ENCODE results near the gene C9orf40. TPM values are rescaled to one million over a fixed set of nuclear protein-coding genes. Genes with fewer than 3 reads are reported as not detected.

C9orf40 gene
- total RNA-seq, 1 experiment from 2014 or later = 10.3 TPM

DNA sequence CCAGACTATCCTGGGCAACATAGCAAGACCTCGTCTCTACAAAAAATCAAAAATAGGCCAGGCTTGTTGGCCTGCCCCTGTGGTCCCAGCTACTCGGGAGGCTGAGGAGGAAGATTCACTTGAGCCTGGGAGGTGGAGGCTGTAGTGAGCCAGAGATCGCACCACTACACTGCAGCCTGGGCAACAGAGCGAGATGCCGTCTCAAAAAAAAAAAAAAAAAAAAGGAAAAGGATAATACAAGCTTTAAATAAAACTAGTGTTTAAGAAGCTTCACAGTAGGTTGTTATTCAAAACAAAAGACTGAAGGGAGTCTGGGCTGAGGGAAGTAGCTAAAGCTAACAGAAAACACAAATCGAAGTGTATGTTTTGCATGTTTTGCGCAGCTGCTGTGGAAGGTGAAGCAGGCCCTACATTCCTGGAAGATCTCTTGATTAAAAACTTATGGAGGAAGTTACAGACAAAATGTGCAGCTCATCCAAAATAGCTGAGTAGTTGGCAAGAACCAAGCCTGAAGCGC is 581 bp upstream of the C9orf40 start:
- peaks cover 2% of the 10 kb centered on the region for H4K20me1 ChIP-seq (ENCODE audit: control insufficient read depth, insufficient read depth, insufficient read length)

More for the DNA sequence above, 581 bp upstream of the C9orf40 start:
- Histone ChIP-seq H2BK5ac (ENCODE audit: insufficient read length, low read length) (no peak overlapping the region), H3K23ac (ENCODE audit: insufficient read length, low read depth, low read length) (no peak overlapping the region), H3K27me3 (ENCODE audit: insufficient read depth, low read length) (no peaks in the 10 kb centered on the region), H2BK20ac (ENCODE audit: low read depth, low read length, poor library complexity, severe bottlenecking) (no peak overlapping the region), H3K4me1 (ENCODE audit: insufficient read depth, low read length) (no peaks in the 10 kb centered on the region; the same call in 1 of the 2 replicates), H2BK15ac (ENCODE audit: low read depth, low read length) (no peak overlapping the region), H3K4ac (ENCODE audit: low read depth, low read length) (no peak overlapping the region), H2AFZ (ENCODE audit: low read length) (no peak overlapping the region), H3K79me1 (ENCODE audit: insufficient read depth, low read depth, low read length, poor library complexity, severe bottlenecking) (no peaks in the 10 kb centered on the region), H3K9me3 (ENCODE audit: control insufficient read depth, low read depth, low read length) (no peaks in the 10 kb centered on the region), H4K8ac (replicated peaks; ENCODE audit: insufficient read length, low read depth, low read length) (no peak overlapping the region), H4K91ac (ENCODE audit: insufficient read length, low read depth, low read length) (no peak overlapping the region), H3K4me2 (ENCODE audit: insufficient read depth, insufficient read length, low read length) (no peak overlapping the region), H3T11ph (ENCODE audit: low read length) (no peak overlapping the region), H3K23me2 (ENCODE audit: insufficient read length, low read depth, low read length, poor library complexity, severe bottlenecking) (peaks cover 3% of the 10 kb centered on the region), H3K9ac (ENCODE audit: extremely low read depth, insufficient read length, low read length) (no peak overlapping the region), H2BK120ac (ENCODE audit: low read depth, low read length, poor library complexity, severe bottlenecking) (no peak overlapping the region), H3K18ac (ENCODE audit: insufficient read length, low read depth, low read length) (no peak overlapping the region), H3K56ac (ENCODE audit: insufficient read length, low read depth, low read length) (no peak overlapping the region), H3K27ac (ENCODE audit: insufficient read length, low read depth, low read length) (no peak overlapping the region), H4K5ac (ENCODE audit: insufficient read length, low read depth, low read length) (no peak overlapping the region), H3K14ac (ENCODE audit: insufficient read depth, low read length) (no peak overlapping the region), H2BK12ac (ENCODE audit: insufficient read length, low read depth, low read length) (no peak overlapping the region), H2AK5ac (ENCODE audit: insufficient read length, low read length) (no peak overlapping the region), H3K79me2 (ENCODE audit: insufficient read depth, low read length) (no peaks in the 10 kb centered on the region)
- H3K27me3 Mint-ChIP-seq (ENCODE audit: low read depth) = peaks cover 4% of the 10 kb centered on the region
- peak overlapping the region; percentile 78 to 82 for H3K4me3 Mint-ChIP-seq
- WGBS (ENCODE audit: extremely low coverage, insufficient read length, low lambda C conversion rate) = no CpG with 5 or more reads among the region's 8 CpGs
- no peaks in the 10 kb centered on the region; a peak in 1 of 7 replicates for H3K36me3 Mint-ChIP-seq (ENCODE audit: insufficient read depth in 1 of 3, low read depth in 3 of 3)
- peak overlapping the region in 2 of 3 experiments; percentile 9 to 78; a peak in 3 of 7 replicates for H3K27ac Mint-ChIP-seq
- peaks cover 17 to 21% of the 10 kb centered on the region in 2 experiments for H3K4me1 Mint-ChIP-seq
- TF ChIP-seq, protein P1, sequence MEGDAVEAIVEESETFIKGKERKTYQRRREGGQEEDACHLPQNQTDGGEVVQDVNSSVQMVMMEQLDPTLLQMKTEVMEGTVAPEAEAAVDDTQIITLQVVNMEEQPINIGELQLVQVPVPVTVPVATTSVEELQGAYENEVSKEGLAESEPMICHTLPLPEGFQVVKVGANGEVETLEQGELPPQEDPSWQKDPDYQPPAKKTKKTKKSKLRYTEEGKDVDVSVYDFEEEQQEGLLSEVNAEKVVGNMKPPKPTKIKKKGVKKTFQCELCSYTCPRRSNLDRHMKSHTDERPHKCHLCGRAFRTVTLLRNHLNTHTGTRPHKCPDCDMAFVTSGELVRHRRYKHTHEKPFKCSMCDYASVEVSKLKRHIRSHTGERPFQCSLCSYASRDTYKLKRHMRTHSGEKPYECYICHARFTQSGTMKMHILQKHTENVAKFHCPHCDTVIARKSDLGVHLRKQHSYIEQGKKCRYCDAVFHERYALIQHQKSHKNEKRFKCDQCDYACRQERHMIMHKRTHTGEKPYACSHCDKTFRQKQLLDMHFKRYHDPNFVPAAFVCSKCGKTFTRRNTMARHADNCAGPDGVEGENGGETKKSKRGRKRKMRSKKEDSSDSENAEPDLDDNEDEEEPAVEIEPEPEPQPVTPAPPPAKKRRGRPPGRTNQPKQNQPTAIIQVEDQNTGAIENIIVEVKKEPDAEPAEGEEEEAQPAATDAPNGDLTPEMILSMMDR (conservative IDR thresholded peaks at IDR 0.05) = no peak
- no peaks in the 10 kb centered on the region for H3K9me3 Mint-ChIP-seq
- DNase-seq = no peak

Measured in H9 (cell line).